ENCODE measurements around the gene ARL6IP4. TPM values are rescaled to one million over a fixed set of nuclear protein-coding genes. Genes with fewer than 3 reads are reported as not detected.

Gene ARL6IP4
- total and polyA plus RNA-seq, 10 of the 15 experiments (the other 5 are each of a cell fraction or from before 2014, with no cell fraction given): 2.5 to 320 (median 188) TPM

DNA sequence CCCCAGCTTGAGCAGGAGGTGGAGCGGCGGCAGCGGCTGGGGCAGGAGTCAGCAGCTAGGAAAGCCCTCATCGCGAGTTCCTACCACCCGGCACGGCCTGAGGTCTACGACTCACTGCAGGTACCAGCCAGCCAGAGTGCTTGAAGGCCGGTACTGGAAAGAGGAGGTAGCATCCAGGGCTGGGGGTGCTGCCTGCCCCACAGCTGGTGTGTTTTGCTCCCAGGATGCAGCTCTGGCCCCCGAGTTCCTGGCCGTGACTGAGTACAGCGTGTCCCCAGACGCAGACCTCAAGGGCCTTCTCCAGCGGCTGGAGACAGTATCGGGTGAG, 3.9 kb upstream of the ARL6IP4 start:
- ATAC-seq (no peak), DNase-seq (ENCODE audit: low read depth, low spot score) (no peak), FAIRE-seq (no peak)
- H3K9me3 ChIP-seq (replicated peaks; ENCODE audit: control insufficient read depth, insufficient read depth, low read length): no peaks in the 10 kb centered on the region
- no TSS peak for BruUV-seq (replicated peaks)
- intact Hi-C loops (cut with micrococcal nuclease; ENCODE audit: unreplicated experiment): no loop called here
- H3K4me2 ChIP-seq (ENCODE audit: control insufficient read depth, insufficient read depth): peak overlapping the region; percentile 95
- no peak overlapping the region for H2AFZ ChIP-seq (ENCODE audit: control insufficient read depth, low read depth, low read length)
- POLR2A ChIA-PET: interaction anchor here (0.6 to 0.7 kb wide), 3 partner anchors 15 to 1413 kb away, joined by 3 read pairs; no protein-coding TSS in a partner anchor
- CTCF ChIA-PET: interaction anchor here (1.1 to 3.4 kb wide), 4 partner anchors 117 to 262 kb away, joined by 3 to 15 read pairs (median 8); partner anchors contain the start of genes MPHOSPH9 and MTRFR
- no peak for TF ChIP-seq EZH2 (IDR thresholded peaks at IDR 0.05; ENCODE audit: borderline replicate concordance, control insufficient read depth, low read depth, low read length)
- no peak for TF ChIP-seq IRF5 (IDR thresholded peaks at IDR 0.05; ENCODE audit: borderline replicate concordance)
- no peak for TF ChIP-seq GATAD2B (conservative IDR thresholded peaks at IDR 0.05; ENCODE audit: low read depth)
- no peak for TF ChIP-seq CBX3 (IDR thresholded peaks at IDR 0.05; ENCODE audit: borderline replicate concordance, low read depth)
- no peak for TF ChIP-seq ZBED1 (IDR thresholded peaks at IDR 0.05; ENCODE audit: borderline replicate concordance)
- no peak for TF ChIP-seq ZSCAN29 (IDR thresholded peaks at IDR 0.05)
- TF ChIP-seq ATF7 (IDR thresholded peaks at IDR 0.05; ENCODE audit: low read depth): no peak
- TF ChIP-seq MTA2 (IDR thresholded peaks at IDR 0.05; ENCODE audit: low read depth): no peak
- no peak for TF ChIP-seq JUNB (IDR thresholded peaks at IDR 0.05)
- in situ Hi-C loops (cut with MboI): loop anchor here (5.0 kb wide), 1 partner anchor 256 kb away; the partner anchor contains the start of genes MPHOSPH9 and MTRFR
- peaks cover 36% of the 10 kb centered on the region for H3K79me2 ChIP-seq (ENCODE audit: control insufficient read depth, insufficient read depth, low read length)
- no peaks in the 10 kb centered on the region for H3K27me3 ChIP-seq (replicated peaks in 1 of 2; ENCODE audit: control insufficient read depth in 2 of 2, insufficient read depth in 2 of 2, low read length in 1 of 2)
- H3K27ac ChIP-seq (ENCODE audit: control insufficient read depth, insufficient read depth): no peak overlapping the region
- RAD21 ChIA-PET (ENCODE audit: unreplicated experiment): no interaction called here
- no peaks in the 10 kb centered on the region for H4K20me1 ChIP-seq (ENCODE audit: control insufficient read depth, insufficient read depth)
- peaks cover 0 to 4% of the 10 kb centered on the region in 2 experiments; a peak in 2 of 4 replicates for H3K36me3 ChIP-seq (ENCODE audit: control insufficient read depth in 2 of 2, insufficient read depth in 2 of 2, low read length in 1 of 2)
- peaks cover 20% of the 10 kb centered on the region for H3K4me1 ChIP-seq (ENCODE audit: control insufficient read depth, insufficient read depth, low read length)
- 89% methylated on average over 15 of the region's 15 CpGs for WGBS (ENCODE audit: insufficient coverage, insufficient replicate concordance, low lambda C conversion rate, missing lambda C conversion rate)
- peak overlapping the region; percentile 100; the same call in 1 of the 2 replicates for H3K9ac ChIP-seq (ENCODE audit: control insufficient read depth, insufficient read depth, low read length)
- SMC1A ChIA-PET (ENCODE audit: uncharacterized antibody, unreplicated experiment): interaction anchor here (1.2 to 1.3 kb wide), 2 partner anchors 9 to 262 kb away, joined by 3 to 5 read pairs; no protein-coding TSS in a partner anchor
- H3K4me3 ChIP-seq: no peak overlapping the region; the same call in 1 of the 2 replicates

Data from GM12878 (cell line).